HG02885 (cell line): ENCODE measurements around the gene MYOC.
"Not testable (repeated sequence)": the region's sequence is repeated elsewhere in the genome, so short reads cannot be mapped to it uniquely, and the experiment has no call there.

Experiments used
- ATAC-seq: cut with Tn5 transposase; IDR thresholded peaks from one replicate; pipeline ENCODE4 v1.9.1; 2021; ENCODE audit warnings: mild to moderate bottlenecking; ENCODE audit not compliant: unreplicated experiment, poor library complexity

Gene MYOC

GRCh38 chr1:171613282-171613681, 39.2 kb downstream of the MYOC start:
- ATAC-seq = no peak

DNA sequence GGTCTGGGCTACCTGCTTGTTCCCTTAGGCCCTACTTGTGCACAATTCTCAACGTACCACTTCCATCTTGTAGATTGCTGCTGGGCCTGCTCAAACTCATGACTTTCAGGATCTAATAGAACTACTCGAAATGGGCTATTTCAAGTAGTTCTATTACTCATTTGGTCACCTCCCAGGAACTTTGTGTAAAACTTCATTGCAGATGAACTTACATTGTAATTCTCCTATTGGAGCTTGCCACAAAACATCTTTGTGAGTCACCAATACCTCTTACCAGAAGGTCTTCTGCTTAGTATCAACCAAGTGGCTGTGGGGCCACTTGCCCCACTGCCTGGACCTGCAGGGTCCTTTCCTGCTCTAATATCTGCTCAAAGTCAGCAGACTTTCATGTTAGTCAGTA, 41.2 kb downstream of the MYOC start:
- ATAC-seq = no peak

DNA sequence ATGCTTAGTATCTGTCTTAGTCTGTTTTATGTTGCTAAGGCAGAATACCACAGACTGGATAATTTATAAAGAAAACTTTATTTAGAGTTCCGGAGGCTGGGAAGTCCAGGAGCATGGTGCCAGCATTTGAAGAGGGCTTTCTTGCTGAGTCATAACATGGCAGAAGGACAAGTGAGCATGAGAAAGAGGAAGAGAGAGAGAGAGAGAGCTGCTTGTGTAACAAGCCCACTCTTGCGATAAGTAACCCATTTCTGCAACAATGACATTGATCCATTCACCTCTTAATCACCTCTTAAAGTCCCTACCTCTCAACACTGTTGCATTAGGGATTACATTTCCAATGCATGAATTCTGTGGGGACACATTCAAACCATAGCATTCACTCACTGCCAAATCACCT, 42.1 kb downstream of the MYOC start:
- peak; percentile 56 for ATAC-seq

DNA sequence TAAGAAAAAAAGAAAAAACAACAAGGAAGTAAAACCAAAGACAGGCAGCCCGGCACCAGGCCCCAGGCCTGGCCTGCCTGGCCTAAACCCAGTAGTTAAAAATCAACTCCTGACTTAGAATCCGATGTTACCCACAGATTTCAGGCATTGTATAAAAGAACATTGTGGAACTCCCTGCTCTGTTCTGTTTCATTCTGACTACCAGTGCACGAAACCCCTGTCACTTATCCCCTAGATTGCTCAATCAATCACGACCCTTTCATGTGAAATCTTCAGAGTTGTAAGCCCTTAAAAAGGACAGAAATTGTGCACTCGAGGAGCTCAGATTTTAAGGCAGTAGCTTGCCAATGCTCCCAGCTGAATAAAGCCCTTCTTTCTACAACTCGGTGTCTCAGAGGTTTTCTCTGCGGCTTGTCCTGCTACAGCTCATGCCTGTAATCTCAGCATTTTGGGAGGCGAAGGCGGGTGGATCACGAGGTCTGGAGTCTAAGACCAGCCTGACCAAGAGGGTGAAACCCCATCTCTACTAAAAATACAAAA, 46.0 kb downstream of the MYOC start:
- no peak for ATAC-seq

GRCh38 chr1:171603042-171603441, 49.4 kb downstream of the MYOC start:
- not testable (repeated sequence) for ATAC-seq

- no peak for ATAC-seq
Observed at GRCh38 chr1:171600862-171601261, 51.6 kb downstream of the MYOC start.

- not testable (repeated sequence) for ATAC-seq
Observed at GRCh38 chr1:171600310-171600709, 52.2 kb downstream of the MYOC start.

- no peak for ATAC-seq
Observed at GRCh38 chr1:171597203-171597602, 55.3 kb downstream of the MYOC start.

- no peak for ATAC-seq
Observed at GRCh38 chr1:171596705-171597104, 55.8 kb downstream of the MYOC start.

- no peak for ATAC-seq
Observed at GRCh38 chr1:171596119-171596518, 56.4 kb downstream of the MYOC start.

GRCh38 chr1:171595324-171595723, 57.2 kb downstream of the MYOC start:
- ATAC-seq = no peak

- ATAC-seq = no peak
Observed at GRCh38 chr1:171590022-171590421, 62.5 kb downstream of the MYOC start.

GRCh38 chr1:171588230-171588629, 64.3 kb downstream of the MYOC start:
- ATAC-seq = no peak

DNA sequence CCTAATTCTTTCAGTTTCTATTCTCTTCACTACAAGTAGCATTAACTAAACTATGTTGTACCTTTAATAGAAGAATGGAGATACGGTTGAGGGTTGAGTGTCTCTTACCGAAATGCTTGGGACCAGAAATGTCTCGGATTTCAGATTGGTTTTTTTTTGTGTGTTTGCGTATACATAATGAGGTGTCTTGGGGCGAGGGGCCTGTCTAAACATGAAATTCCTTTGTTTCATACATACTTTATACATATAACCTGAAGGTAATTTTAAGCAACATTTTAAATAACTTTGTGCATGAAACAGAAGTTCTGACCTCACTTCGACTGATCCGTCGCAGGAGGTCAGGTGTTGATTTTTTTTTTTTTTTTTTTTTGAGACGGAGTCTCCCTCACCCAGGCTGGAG, 66.8 kb downstream of the MYOC start:
- ATAC-seq = no peak
